CD4-positive, alpha-beta T cell treated with Interleukin-2 at 100 ng/mL for 4 hours (primary cell): ENCODE results near the gene JAZF1.

Experiments used
- DNase-seq: peaks from one replicate; pipeline ENCODE4 v3.0.0-alpha.2; 2020; ENCODE audit warnings: low spot score

JAZF1 gene

GRCh38 chr7:28165961-28166955, 14.3 kb downstream of the JAZF1 start:
- no peak for DNase-seq

- no peak for DNase-seq
Measured at GRCh38 chr7:28165261-28165660, 15.3 kb downstream of the JAZF1 start.

- DNase-seq: no peak
Measured at GRCh38 chr7:28163949-28164348, 16.6 kb downstream of the JAZF1 start.

- DNase-seq: no peak
Measured at GRCh38 chr7:28161331-28161730, 19.3 kb downstream of the JAZF1 start.

GRCh38 chr7:28160551-28160991, 20.0 kb downstream of the JAZF1 start:
- DNase-seq: no peak

GRCh38 chr7:28157831-28158416, 22.7 kb downstream of the JAZF1 start:
- no peak for DNase-seq

- no peak for DNase-seq
Measured at GRCh38 chr7:28157076-28157745, 23.4 kb downstream of the JAZF1 start.

GRCh38 chr7:28156401-28156800, 24.2 kb downstream of the JAZF1 start:
- no peak for DNase-seq

- DNase-seq: no peak
Measured at GRCh38 chr7:28155964-28156363, 24.6 kb downstream of the JAZF1 start.

- DNase-seq: peak; percentile 24
Measured at GRCh38 chr7:28155019-28155660, 25.5 kb downstream of the JAZF1 start.

- no peak for DNase-seq
Measured at GRCh38 chr7:28152594-28152993, 28.0 kb downstream of the JAZF1 start.

- DNase-seq: peak; percentile 49
Measured at GRCh38 chr7:28151965-28152364, 28.6 kb downstream of the JAZF1 start.

- no peak for DNase-seq
Measured at GRCh38 chr7:28149291-28150101, 31.1 kb downstream of the JAZF1 start.

- DNase-seq: no peak
Measured at GRCh38 chr7:28145931-28146330, 34.7 kb downstream of the JAZF1 start.

- DNase-seq: no peak
Measured at GRCh38 chr7:28145090-28145626, 35.4 kb downstream of the JAZF1 start.

- no peak for DNase-seq
Measured at GRCh38 chr7:28144266-28144665, 36.3 kb downstream of the JAZF1 start.

- no peak for DNase-seq
Measured at GRCh38 chr7:28142650-28143049, 37.9 kb downstream of the JAZF1 start.

- no peak for DNase-seq
Measured at GRCh38 chr7:28140979-28141378, 39.6 kb downstream of the JAZF1 start.

GRCh38 chr7:28138837-28139236, 41.8 kb downstream of the JAZF1 start:
- DNase-seq: no peak

- DNase-seq: no peak
Measured at GRCh38 chr7:28137463-28137862, 43.1 kb downstream of the JAZF1 start.

- DNase-seq: no peak
Measured at GRCh38 chr7:28136885-28137284, 43.7 kb downstream of the JAZF1 start.
